ENCODE results near the gene TSFM. TPM values are rescaled to one million over a fixed set of nuclear protein-coding genes. Genes with fewer than 3 reads are reported as not detected.

The TSFM gene
- 10 to 100 TPM; 65.0 to 78.5 (median 74.5) TPM for total RNA-seq

GRCh38 chr12:57782608-57783465 lies at the start of gene TSFM:
TSFM (plus strand) TSS chr12:57782787; CDS start chr12:57782802, 15 bp downstream.
- Mint-ChIP-seq H3K27me3 (ENCODE audit: low read depth) (no peaks in the 10 kb centered on the region), H3K4me1 (ENCODE audit: low read depth) (peaks cover 54% of the 10 kb centered on the region), H3K9me3 (no peaks in the 10 kb centered on the region)

GRCh38 chr12:57733928-57734327 lies 48.7 kb upstream of the TSFM start:
- Mint-ChIP-seq H3K4me3 (no peak overlapping the region), H3K9me3 (no peaks in the 10 kb centered on the region), H3K27me3 (ENCODE audit: low read depth) (no peaks in the 10 kb centered on the region), H3K36me3 (ENCODE audit: insufficient read depth) (peaks cover 48% of the 10 kb centered on the region), H3K4me1 (ENCODE audit: low read depth) (peaks cover 13% of the 10 kb centered on the region)
- DNase-seq (no peak), ATAC-seq (no peak)

More at GRCh38 chr12:57782608-57783465, at the start of gene TSFM:
- H3K36me3 Mint-ChIP-seq (ENCODE audit: insufficient read depth): peaks cover 17% of the 10 kb centered on the region
- H3K4me3 Mint-ChIP-seq: peak within 1 kb of the TSS; percentile 99
- ATAC-seq (peak; percentile 87), DNase-seq (peak; percentile 96)

GRCh38 chr12:57734591-57734990 lies 48.0 kb upstream of the TSFM start:
- H3K36me3 Mint-ChIP-seq (ENCODE audit: insufficient read depth): peaks cover 50% of the 10 kb centered on the region
- H3K4me1 Mint-ChIP-seq (ENCODE audit: low read depth): peaks cover 20% of the 10 kb centered on the region
- H3K4me3 Mint-ChIP-seq: no peak overlapping the region
- no peaks in the 10 kb centered on the region for H3K9me3 Mint-ChIP-seq
- no peak for DNase-seq
- H3K27me3 Mint-ChIP-seq (ENCODE audit: low read depth): no peaks in the 10 kb centered on the region
- ATAC-seq: no peak

- Mint-ChIP-seq H3K9me3 (no peaks in the 10 kb centered on the region), H3K27me3 (ENCODE audit: low read depth) (no peaks in the 10 kb centered on the region), H3K4me3 (no peak overlapping the region), H3K36me3 (ENCODE audit: insufficient read depth) (peaks cover 47% of the 10 kb centered on the region), H3K4me1 (ENCODE audit: low read depth) (peaks cover 26% of the 10 kb centered on the region)
- ATAC-seq: no peak
- DNase-seq: no peak
These were observed 47.3 kb upstream of the TSFM start for GRCh38 chr12:57735198-57735855.

- Mint-ChIP-seq H3K36me3 (ENCODE audit: insufficient read depth) (peaks cover 41% of the 10 kb centered on the region), H3K4me1 (ENCODE audit: low read depth) (peaks cover 32% of the 10 kb centered on the region)
These were observed 46.4 kb upstream of the TSFM start for GRCh38 chr12:57735952-57736740.

GRCh38 chr12:57736741-57737466 lies 45.7 kb upstream of the TSFM start:
- Mint-ChIP-seq H3K36me3 (ENCODE audit: insufficient read depth) (peaks cover 34% of the 10 kb centered on the region), H3K4me3 (no peak overlapping the region), H3K4me1 (ENCODE audit: low read depth) (peaks cover 38% of the 10 kb centered on the region), H3K27me3 (ENCODE audit: low read depth) (no peaks in the 10 kb centered on the region), H3K9me3 (no peaks in the 10 kb centered on the region)
- ATAC-seq: no peak
- DNase-seq: no peak

More at GRCh38 chr12:57735952-57736740, 46.4 kb upstream of the TSFM start:
- H3K4me3 Mint-ChIP-seq: peak overlapping the region; percentile 26
- H3K9me3 Mint-ChIP-seq: no peaks in the 10 kb centered on the region
- DNase-seq (no peak), ATAC-seq (no peak)
- H3K27me3 Mint-ChIP-seq (ENCODE audit: low read depth): no peaks in the 10 kb centered on the region

- no peaks in the 10 kb centered on the region for H3K27me3 Mint-ChIP-seq (ENCODE audit: low read depth)
- DNase-seq: no peak
- peaks cover 26% of the 10 kb centered on the region for H3K36me3 Mint-ChIP-seq (ENCODE audit: insufficient read depth)
- no peak overlapping the region for H3K4me3 Mint-ChIP-seq
- H3K9me3 Mint-ChIP-seq: no peaks in the 10 kb centered on the region
- peaks cover 45% of the 10 kb centered on the region for H3K4me1 Mint-ChIP-seq (ENCODE audit: low read depth)
- no peak for ATAC-seq
These were observed 44.8 kb upstream of the TSFM start for GRCh38 chr12:57737467-57738460.

GRCh38 chr12:57738661-57739237 lies 43.8 kb upstream of the TSFM start, which contains the start of gene AGAP2:
AGAP2 (minus strand) TSS chr12:57738742; CDS start chr12:57738246, 496 bp downstream.
- DNase-seq (no peak), ATAC-seq (no peak)
- peaks cover 45% of the 10 kb centered on the region for H3K4me1 Mint-ChIP-seq (ENCODE audit: low read depth)
- no peaks in the 10 kb centered on the region for H3K9me3 Mint-ChIP-seq
- H3K4me3 Mint-ChIP-seq: peak within 1 kb of the TSS; percentile 64
- peaks cover 22% of the 10 kb centered on the region for H3K36me3 Mint-ChIP-seq (ENCODE audit: insufficient read depth)
- H3K27me3 Mint-ChIP-seq (ENCODE audit: low read depth): no peaks in the 10 kb centered on the region

- Mint-ChIP-seq H3K4me3 (peak overlapping the region; percentile 64), H3K27me3 (ENCODE audit: low read depth) (no peaks in the 10 kb centered on the region), H3K4me1 (ENCODE audit: low read depth) (peaks cover 51% of the 10 kb centered on the region), H3K9me3 (no peaks in the 10 kb centered on the region), H3K36me3 (ENCODE audit: insufficient read depth) (peaks cover 20% of the 10 kb centered on the region)
- DNase-seq: no peak
- ATAC-seq: no peak
These were observed 43.2 kb upstream of the TSFM start for GRCh38 chr12:57739387-57739786.

- peaks cover 55% of the 10 kb centered on the region for H3K4me1 Mint-ChIP-seq (ENCODE audit: low read depth)
- DNase-seq (no peak), ATAC-seq (no peak)
- peaks cover 13% of the 10 kb centered on the region for H3K36me3 Mint-ChIP-seq (ENCODE audit: insufficient read depth)
- H3K27me3 Mint-ChIP-seq (ENCODE audit: low read depth): no peaks in the 10 kb centered on the region
- peak overlapping the region; percentile 64 for H3K4me3 Mint-ChIP-seq
- H3K9me3 Mint-ChIP-seq: no peaks in the 10 kb centered on the region
These were observed 42.6 kb upstream of the TSFM start for GRCh38 chr12:57739914-57740538.

- Mint-ChIP-seq H3K9me3 (no peaks in the 10 kb centered on the region), H3K27me3 (ENCODE audit: low read depth) (no peaks in the 10 kb centered on the region), H3K36me3 (ENCODE audit: insufficient read depth) (peaks cover 16% of the 10 kb centered on the region), H3K4me3 (peak overlapping the region; percentile 91), H3K4me1 (ENCODE audit: low read depth) (peaks cover 60% of the 10 kb centered on the region)
- peak; percentile 68 for DNase-seq
- ATAC-seq: peak; percentile 43 to 48
These were observed 41.8 kb upstream of the TSFM start for GRCh38 chr12:57740656-57741412.

GRCh38 chr12:57741413-57741789 lies 41.2 kb upstream of the TSFM start:
- Mint-ChIP-seq H3K36me3 (ENCODE audit: insufficient read depth) (peaks cover 19% of the 10 kb centered on the region), H3K4me1 (ENCODE audit: low read depth) (peaks cover 63% of the 10 kb centered on the region), H3K4me3 (peak overlapping the region; percentile 91), H3K27me3 (ENCODE audit: low read depth) (no peaks in the 10 kb centered on the region), H3K9me3 (no peaks in the 10 kb centered on the region)
- DNase-seq: no peak
- no peak for ATAC-seq
